ENCODE results near the gene TMPRSS3.

The TMPRSS3 gene

GRCh38 chr21:42392731-42393442, 3.0 kb downstream of the TMPRSS3 start:
- Histone ChIP-seq H3K36me3 (ENCODE audit: control insufficient read depth in 5 of 5, insufficient read depth in 5 of 5, low read length in 5 of 5) (no peaks in the 10 kb centered on the region), H3K9ac (ENCODE audit: low read length in 5 of 5) (no peak overlapping the region), H3K27ac (ENCODE audit: low read depth, low read length) (no peak overlapping the region), H3K9me3 (ENCODE audit: control insufficient read depth in 5 of 5, low read length in 5 of 5) (peaks cover 0 to 4% (median 0%) of the 10 kb centered on the region in 5 donors), H3K27me3 (ENCODE audit: control insufficient read depth in 5 of 5, insufficient read depth in 4 of 5, low read length in 5 of 5) (peaks cover 3 to 15% (median 8%) of the 10 kb centered on the region in 5 donors), H3K4me1 (ENCODE audit: control insufficient read depth in 5 of 5, insufficient read depth in 5 of 5, low read length in 5 of 5) (no peaks in the 10 kb centered on the region), H3K4me3 (ENCODE audit: low read depth in 1 of 5, low read length in 5 of 5) (no peak overlapping the region)

- H3K4me3 ChIP-seq (ENCODE audit: low read depth in 1 of 5, low read length in 5 of 5) = no peak overlapping the region
- H3K27ac ChIP-seq (ENCODE audit: low read depth, low read length) = no peak overlapping the region
- H3K9ac ChIP-seq (ENCODE audit: low read length in 5 of 5) = no peak overlapping the region
- no peaks in the 10 kb centered on the region for H3K4me1 ChIP-seq (ENCODE audit: control insufficient read depth in 5 of 5, insufficient read depth in 5 of 5, low read length in 5 of 5)
- no peaks in the 10 kb centered on the region for H3K36me3 ChIP-seq (ENCODE audit: control insufficient read depth in 5 of 5, insufficient read depth in 5 of 5, low read length in 5 of 5)
- peaks cover 3 to 21% (median 8%) of the 10 kb centered on the region in 5 donors for H3K27me3 ChIP-seq (ENCODE audit: control insufficient read depth in 5 of 5, insufficient read depth in 4 of 5, low read length in 5 of 5)
- H3K9me3 ChIP-seq (ENCODE audit: control insufficient read depth in 5 of 5, low read length in 5 of 5) = peaks cover 0 to 4% (median 0%) of the 10 kb centered on the region in 5 donors
These were observed 4.6 kb downstream of the TMPRSS3 start for GRCh38 chr21:42391297-42391696.

- H3K27me3 ChIP-seq (ENCODE audit: control insufficient read depth in 5 of 5, insufficient read depth in 4 of 5, low read length in 5 of 5) = peaks cover 3 to 19% (median 8%) of the 10 kb centered on the region in 5 donors
- H3K4me3 ChIP-seq (ENCODE audit: low read depth in 1 of 5, low read length in 5 of 5) = no peak overlapping the region
- peaks cover 0 to 4% (median 0%) of the 10 kb centered on the region in 5 donors for H3K9me3 ChIP-seq (ENCODE audit: control insufficient read depth in 5 of 5, low read length in 5 of 5)
- H3K27ac ChIP-seq (ENCODE audit: low read depth, low read length) = no peak overlapping the region
- H3K9ac ChIP-seq (ENCODE audit: low read length in 5 of 5) = no peak overlapping the region
- H3K36me3 ChIP-seq (ENCODE audit: control insufficient read depth in 5 of 5, insufficient read depth in 5 of 5, low read length in 5 of 5) = no peaks in the 10 kb centered on the region
- no peaks in the 10 kb centered on the region for H3K4me1 ChIP-seq (ENCODE audit: control insufficient read depth in 5 of 5, insufficient read depth in 5 of 5, low read length in 5 of 5)
These were observed 5.2 kb downstream of the TMPRSS3 start for GRCh38 chr21:42390696-42391095.

- H3K27me3 ChIP-seq (ENCODE audit: control insufficient read depth in 5 of 5, insufficient read depth in 4 of 5, low read length in 5 of 5) = peaks cover 3 to 19% (median 8%) of the 10 kb centered on the region in 5 donors
- no peak overlapping the region for H3K4me3 ChIP-seq (ENCODE audit: low read depth in 1 of 5, low read length in 5 of 5)
- no peak overlapping the region for H3K27ac ChIP-seq (ENCODE audit: low read depth, low read length)
- H3K36me3 ChIP-seq (ENCODE audit: control insufficient read depth in 5 of 5, insufficient read depth in 5 of 5, low read length in 5 of 5) = no peaks in the 10 kb centered on the region
- H3K9ac ChIP-seq (ENCODE audit: low read length in 5 of 5) = no peak overlapping the region
- H3K9me3 ChIP-seq (ENCODE audit: control insufficient read depth in 5 of 5, low read length in 5 of 5) = peaks cover 0 to 4% (median 0%) of the 10 kb centered on the region in 5 donors
- H3K4me1 ChIP-seq (ENCODE audit: control insufficient read depth in 5 of 5, insufficient read depth in 5 of 5, low read length in 5 of 5) = no peaks in the 10 kb centered on the region
These were observed 5.7 kb downstream of the TMPRSS3 start for GRCh38 chr21:42390193-42390592.

- no peaks in the 10 kb centered on the region for H3K36me3 ChIP-seq (ENCODE audit: control insufficient read depth in 5 of 5, insufficient read depth in 5 of 5, low read length in 5 of 5)
- no peak overlapping the region for H3K27ac ChIP-seq (ENCODE audit: low read depth, low read length)
- H3K9ac ChIP-seq (ENCODE audit: low read length in 5 of 5) = no peak overlapping the region
- H3K9me3 ChIP-seq (ENCODE audit: control insufficient read depth in 5 of 5, low read length in 5 of 5) = peaks cover 0 to 4% (median 0%) of the 10 kb centered on the region in 5 donors
- no peaks in the 10 kb centered on the region for H3K4me1 ChIP-seq (ENCODE audit: control insufficient read depth in 5 of 5, insufficient read depth in 5 of 5, low read length in 5 of 5)
- no peak overlapping the region for H3K4me3 ChIP-seq (ENCODE audit: low read depth in 1 of 5, low read length in 5 of 5)
- H3K27me3 ChIP-seq (ENCODE audit: control insufficient read depth in 5 of 5, insufficient read depth in 4 of 5, low read length in 5 of 5) = peaks cover 3 to 19% (median 8%) of the 10 kb centered on the region in 5 donors
These were observed 6.4 kb downstream of the TMPRSS3 start for GRCh38 chr21:42389449-42389835.

- H3K27ac ChIP-seq (ENCODE audit: low read depth, low read length) = no peak overlapping the region
- no peaks in the 10 kb centered on the region for H3K36me3 ChIP-seq (ENCODE audit: control insufficient read depth in 5 of 5, insufficient read depth in 5 of 5, low read length in 5 of 5)
- no peak overlapping the region for H3K4me3 ChIP-seq (ENCODE audit: low read depth in 1 of 5, low read length in 5 of 5)
- H3K9me3 ChIP-seq (ENCODE audit: control insufficient read depth in 5 of 5, low read length in 5 of 5) = peaks cover 0 to 4% (median 0%) of the 10 kb centered on the region in 5 donors
- H3K27me3 ChIP-seq (ENCODE audit: control insufficient read depth in 5 of 5, insufficient read depth in 4 of 5, low read length in 5 of 5) = peaks cover 3 to 19% (median 8%) of the 10 kb centered on the region in 5 donors
- no peaks in the 10 kb centered on the region for H3K4me1 ChIP-seq (ENCODE audit: control insufficient read depth in 5 of 5, insufficient read depth in 5 of 5, low read length in 5 of 5)
- no peak overlapping the region for H3K9ac ChIP-seq (ENCODE audit: low read length in 5 of 5)
These were observed 7.0 kb downstream of the TMPRSS3 start for GRCh38 chr21:42388740-42389448.

- H3K4me1 ChIP-seq (ENCODE audit: control insufficient read depth in 5 of 5, insufficient read depth in 5 of 5, low read length in 5 of 5) = no peaks in the 10 kb centered on the region
- no peak overlapping the region for H3K27ac ChIP-seq (ENCODE audit: low read depth, low read length)
- H3K9me3 ChIP-seq (ENCODE audit: control insufficient read depth in 5 of 5, low read length in 5 of 5) = peaks cover 0 to 4% (median 0%) of the 10 kb centered on the region in 5 donors
- H3K9ac ChIP-seq (ENCODE audit: low read length in 5 of 5) = no peak overlapping the region
- H3K36me3 ChIP-seq (ENCODE audit: control insufficient read depth in 5 of 5, insufficient read depth in 5 of 5, low read length in 5 of 5) = no peaks in the 10 kb centered on the region
- H3K4me3 ChIP-seq (ENCODE audit: low read depth in 1 of 5, low read length in 5 of 5) = no peak overlapping the region
- H3K27me3 ChIP-seq (ENCODE audit: control insufficient read depth in 5 of 5, insufficient read depth in 4 of 5, low read length in 5 of 5) = peaks cover 6 to 21% (median 10%) of the 10 kb centered on the region in 5 donors
These were observed 8.0 kb downstream of the TMPRSS3 start for GRCh38 chr21:42387843-42388340.

- Histone ChIP-seq H3K36me3 (ENCODE audit: control insufficient read depth in 5 of 5, insufficient read depth in 5 of 5, low read length in 5 of 5) (no peaks in the 10 kb centered on the region), H3K27me3 (ENCODE audit: control insufficient read depth in 5 of 5, insufficient read depth in 4 of 5, low read length in 5 of 5) (peaks cover 7 to 21% (median 13%) of the 10 kb centered on the region in 5 donors), H3K4me1 (ENCODE audit: control insufficient read depth in 5 of 5, insufficient read depth in 5 of 5, low read length in 5 of 5) (no peaks in the 10 kb centered on the region), H3K9me3 (ENCODE audit: control insufficient read depth in 5 of 5, low read length in 5 of 5) (peaks cover 0 to 4% (median 2%) of the 10 kb centered on the region in 5 donors), H3K9ac (ENCODE audit: low read length in 5 of 5) (no peak overlapping the region), H3K27ac (ENCODE audit: low read depth, low read length) (no peak overlapping the region), H3K4me3 (ENCODE audit: low read depth in 1 of 5, low read length in 5 of 5) (no peak overlapping the region)
These were observed 8.7 kb downstream of the TMPRSS3 start for GRCh38 chr21:42387164-42387563.

GRCh38 chr21:42386034-42386591, 9.7 kb downstream of the TMPRSS3 start:
- no peak overlapping the region for H3K4me3 ChIP-seq (ENCODE audit: low read depth in 1 of 5, low read length in 5 of 5)
- peaks cover 3 to 21% (median 13%) of the 10 kb centered on the region in 5 donors for H3K27me3 ChIP-seq (ENCODE audit: control insufficient read depth in 5 of 5, insufficient read depth in 4 of 5, low read length in 5 of 5)
- no peak overlapping the region for H3K27ac ChIP-seq (ENCODE audit: low read depth, low read length)
- no peak overlapping the region for H3K9ac ChIP-seq (ENCODE audit: low read length in 5 of 5)
- no peaks in the 10 kb centered on the region for H3K36me3 ChIP-seq (ENCODE audit: control insufficient read depth in 5 of 5, insufficient read depth in 5 of 5, low read length in 5 of 5)
- H3K4me1 ChIP-seq (ENCODE audit: control insufficient read depth in 5 of 5, insufficient read depth in 5 of 5, low read length in 5 of 5) = no peaks in the 10 kb centered on the region
- peaks cover 0 to 11% (median 4%) of the 10 kb centered on the region in 5 donors for H3K9me3 ChIP-seq (ENCODE audit: control insufficient read depth in 5 of 5, low read length in 5 of 5)

- Histone ChIP-seq H3K27me3 (ENCODE audit: control insufficient read depth in 5 of 5, insufficient read depth in 4 of 5, low read length in 5 of 5) (peaks cover 3 to 21% (median 13%) of the 10 kb centered on the region in 5 donors), H3K9me3 (ENCODE audit: control insufficient read depth in 5 of 5, low read length in 5 of 5) (peaks cover 0 to 11% (median 4%) of the 10 kb centered on the region in 5 donors), H3K4me3 (ENCODE audit: low read depth in 1 of 5, low read length in 5 of 5) (no peak overlapping the region), H3K4me1 (ENCODE audit: control insufficient read depth in 5 of 5, insufficient read depth in 5 of 5, low read length in 5 of 5) (no peaks in the 10 kb centered on the region), H3K36me3 (ENCODE audit: control insufficient read depth in 5 of 5, insufficient read depth in 5 of 5, low read length in 5 of 5) (no peaks in the 10 kb centered on the region), H3K27ac (ENCODE audit: low read depth, low read length) (no peak overlapping the region), H3K9ac (ENCODE audit: low read length in 5 of 5) (no peak overlapping the region)
These were observed 10.2 kb downstream of the TMPRSS3 start for GRCh38 chr21:42385619-42386018.

Measured in subcutaneous abdominal adipose tissue (tissue), 5 donors.